Measurements from ENCODE around the gene CAMK2A. TPM values are rescaled to one million over a fixed set of nuclear protein-coding genes. Genes with fewer than 3 reads are reported as not detected.
"Not testable (repeated sequence)": the region's sequence is repeated elsewhere in the genome, so short reads cannot be mapped to it uniquely, and the experiment has no call there.

The CAMK2A gene
- total RNA-seq, 1 donor from 2014 or later: 1.1 TPM

DNA sequence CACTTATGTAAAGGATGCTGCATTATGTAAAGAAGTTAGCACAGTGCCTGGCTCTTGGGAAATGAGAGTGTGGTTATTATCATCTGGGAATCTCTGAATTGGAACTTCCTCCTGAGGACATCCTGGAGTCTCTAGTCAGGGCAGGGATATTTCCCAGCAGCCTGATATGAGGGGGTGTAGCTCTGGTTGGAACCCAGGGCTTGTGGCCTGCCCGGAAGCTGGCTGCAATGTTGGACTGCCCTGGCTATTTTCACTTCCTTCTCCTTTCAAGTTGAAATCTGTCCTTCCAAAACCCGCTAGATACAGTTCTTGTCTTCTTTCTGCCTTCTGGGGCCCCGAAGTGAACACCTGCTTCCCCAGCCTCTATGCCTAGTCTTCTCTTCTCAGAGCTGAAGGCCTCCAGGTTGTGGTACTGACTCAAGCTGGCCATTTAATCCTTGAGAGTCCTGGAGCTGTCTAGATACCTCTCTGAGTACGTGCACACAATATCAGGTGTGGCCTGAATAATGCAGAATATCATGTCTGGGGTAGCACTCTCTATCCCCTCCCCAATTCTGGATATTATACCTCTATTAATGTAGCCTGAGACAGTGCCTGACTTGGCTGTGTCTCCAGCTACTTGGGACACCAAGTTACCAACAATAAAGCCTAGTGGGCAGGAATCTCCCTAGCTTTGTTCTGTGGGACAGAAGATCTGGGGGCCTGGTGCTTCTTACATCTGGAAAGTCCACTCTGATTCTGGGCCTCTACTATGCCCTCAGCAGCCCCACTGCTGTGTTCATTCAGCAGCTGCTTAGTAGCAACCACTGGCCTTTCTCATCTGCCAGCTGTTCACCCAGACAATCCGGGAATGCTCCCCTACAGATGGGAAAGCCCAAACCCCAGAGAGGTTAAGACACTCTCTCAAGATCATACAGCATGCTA lies 54.7 kb downstream of the CAMK2A start:
- TF ChIP-seq, protein P1, sequence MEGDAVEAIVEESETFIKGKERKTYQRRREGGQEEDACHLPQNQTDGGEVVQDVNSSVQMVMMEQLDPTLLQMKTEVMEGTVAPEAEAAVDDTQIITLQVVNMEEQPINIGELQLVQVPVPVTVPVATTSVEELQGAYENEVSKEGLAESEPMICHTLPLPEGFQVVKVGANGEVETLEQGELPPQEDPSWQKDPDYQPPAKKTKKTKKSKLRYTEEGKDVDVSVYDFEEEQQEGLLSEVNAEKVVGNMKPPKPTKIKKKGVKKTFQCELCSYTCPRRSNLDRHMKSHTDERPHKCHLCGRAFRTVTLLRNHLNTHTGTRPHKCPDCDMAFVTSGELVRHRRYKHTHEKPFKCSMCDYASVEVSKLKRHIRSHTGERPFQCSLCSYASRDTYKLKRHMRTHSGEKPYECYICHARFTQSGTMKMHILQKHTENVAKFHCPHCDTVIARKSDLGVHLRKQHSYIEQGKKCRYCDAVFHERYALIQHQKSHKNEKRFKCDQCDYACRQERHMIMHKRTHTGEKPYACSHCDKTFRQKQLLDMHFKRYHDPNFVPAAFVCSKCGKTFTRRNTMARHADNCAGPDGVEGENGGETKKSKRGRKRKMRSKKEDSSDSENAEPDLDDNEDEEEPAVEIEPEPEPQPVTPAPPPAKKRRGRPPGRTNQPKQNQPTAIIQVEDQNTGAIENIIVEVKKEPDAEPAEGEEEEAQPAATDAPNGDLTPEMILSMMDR (IDR thresholded peaks at IDR 0.05; ENCODE audit: unreplicated experiment): no peak
- Mint-ChIP-seq H3K4me1 (ENCODE audit: unreplicated experiment) (peaks cover 13% of the 10 kb centered on the region), H3K27ac (ENCODE audit: unreplicated experiment) (no peak overlapping the region), H3K9me3 (ENCODE audit: unreplicated experiment) (no peaks in the 10 kb centered on the region), H3K27me3 (ENCODE audit: unreplicated experiment) (peaks cover 2% of the 10 kb centered on the region), H3K36me3 (ENCODE audit: low read depth, unreplicated experiment) (no peaks in the 10 kb centered on the region), H3K4me3 (ENCODE audit: unreplicated experiment) (no peak overlapping the region)
- DNase-seq (ENCODE audit: low spot score): no peak

DNA sequence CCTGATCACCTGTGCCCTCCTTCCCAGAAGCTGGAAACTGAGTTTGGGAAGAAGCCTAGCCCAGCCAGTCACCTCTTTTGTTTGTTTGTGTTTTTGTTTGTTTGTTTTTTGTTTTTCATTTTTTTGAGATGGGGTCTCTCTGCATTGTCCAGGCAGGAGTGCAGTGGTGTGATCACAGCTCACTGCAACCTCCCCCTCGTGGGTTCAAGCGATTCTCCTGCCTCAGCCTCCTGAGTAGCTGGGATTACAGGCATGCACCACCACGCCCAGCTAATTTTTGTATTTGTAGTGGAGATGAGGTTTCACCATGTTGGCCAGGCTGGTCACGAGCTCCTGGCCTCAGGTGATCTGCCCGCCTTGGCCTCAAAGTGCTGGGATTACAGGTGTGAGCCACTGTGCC lies 55.9 kb downstream of the CAMK2A start:
- H3K4me3 Mint-ChIP-seq (ENCODE audit: unreplicated experiment); H3K27me3 Mint-ChIP-seq (ENCODE audit: unreplicated experiment); H3K27ac Mint-ChIP-seq (ENCODE audit: unreplicated experiment); H3K9me3 Mint-ChIP-seq (ENCODE audit: unreplicated experiment); DNase-seq (ENCODE audit: low spot score); H3K36me3 Mint-ChIP-seq (ENCODE audit: low read depth, unreplicated experiment): not testable (repeated sequence)
- peaks cover 13% of the 10 kb centered on the region for H3K4me1 Mint-ChIP-seq (ENCODE audit: unreplicated experiment)

DNA sequence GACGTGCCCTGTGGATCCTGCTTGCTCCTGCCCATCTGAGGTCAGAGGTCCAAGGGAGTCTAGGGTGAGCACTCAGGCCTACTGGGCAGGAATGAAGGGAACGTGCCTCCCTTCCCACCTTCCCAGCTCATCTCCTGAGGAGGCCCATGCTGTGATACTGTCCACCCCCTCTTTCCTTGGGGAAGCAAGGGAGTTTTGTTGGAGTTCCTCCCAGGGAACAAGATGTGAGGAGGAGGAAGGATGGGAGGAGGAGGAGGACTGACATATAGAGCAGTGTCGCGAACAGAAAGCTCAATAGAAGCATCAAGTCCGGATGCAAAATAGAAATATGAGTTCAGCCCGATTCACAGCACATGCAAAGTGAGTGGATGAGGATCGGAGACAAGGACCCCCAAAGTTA lies 58.7 kb downstream of the CAMK2A start:
- no peak overlapping the region for H3K27ac Mint-ChIP-seq (ENCODE audit: unreplicated experiment)
- no peak overlapping the region for H3K4me3 Mint-ChIP-seq (ENCODE audit: unreplicated experiment)
- peaks cover 13% of the 10 kb centered on the region for H3K4me1 Mint-ChIP-seq (ENCODE audit: unreplicated experiment)
- no peak for DNase-seq (ENCODE audit: low spot score)
- no peaks in the 10 kb centered on the region for H3K36me3 Mint-ChIP-seq (ENCODE audit: low read depth, unreplicated experiment)
- peaks cover 7% of the 10 kb centered on the region for H3K27me3 Mint-ChIP-seq (ENCODE audit: unreplicated experiment)
- TF ChIP-seq, protein P1 (IDR thresholded peaks at IDR 0.05; ENCODE audit: unreplicated experiment): no peak
- no peaks in the 10 kb centered on the region for H3K9me3 Mint-ChIP-seq (ENCODE audit: unreplicated experiment)

DNA sequence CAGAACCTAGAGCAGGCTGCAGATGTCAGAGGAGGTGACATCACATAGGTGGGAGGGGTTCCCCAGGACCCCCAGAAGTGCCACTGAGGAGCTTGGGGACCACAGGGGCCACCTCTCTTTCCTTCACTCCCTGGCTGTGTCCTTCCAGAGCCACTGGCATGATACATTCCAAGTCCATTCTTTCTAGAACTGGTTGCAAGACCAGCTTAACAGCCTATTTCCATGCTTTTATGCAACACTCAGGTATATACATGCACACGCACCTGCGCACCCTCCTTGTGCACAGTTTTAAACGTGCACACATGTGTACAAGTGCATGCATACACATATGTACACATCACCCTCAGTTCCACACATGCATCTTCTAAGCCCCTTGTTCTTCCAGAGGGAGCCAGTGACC lies 60.0 kb downstream of the CAMK2A start:
- Mint-ChIP-seq H3K4me3 (ENCODE audit: unreplicated experiment) (no peak overlapping the region), H3K27ac (ENCODE audit: unreplicated experiment) (no peak overlapping the region), H3K9me3 (ENCODE audit: unreplicated experiment) (no peaks in the 10 kb centered on the region), H3K36me3 (ENCODE audit: low read depth, unreplicated experiment) (no peaks in the 10 kb centered on the region), H3K27me3 (ENCODE audit: unreplicated experiment) (peaks cover 6% of the 10 kb centered on the region), H3K4me1 (ENCODE audit: unreplicated experiment) (peaks cover 2% of the 10 kb centered on the region)
- TF ChIP-seq, protein P1 (IDR thresholded peaks at IDR 0.05; ENCODE audit: unreplicated experiment): no peak
- no peak for DNase-seq (ENCODE audit: low spot score)

DNA sequence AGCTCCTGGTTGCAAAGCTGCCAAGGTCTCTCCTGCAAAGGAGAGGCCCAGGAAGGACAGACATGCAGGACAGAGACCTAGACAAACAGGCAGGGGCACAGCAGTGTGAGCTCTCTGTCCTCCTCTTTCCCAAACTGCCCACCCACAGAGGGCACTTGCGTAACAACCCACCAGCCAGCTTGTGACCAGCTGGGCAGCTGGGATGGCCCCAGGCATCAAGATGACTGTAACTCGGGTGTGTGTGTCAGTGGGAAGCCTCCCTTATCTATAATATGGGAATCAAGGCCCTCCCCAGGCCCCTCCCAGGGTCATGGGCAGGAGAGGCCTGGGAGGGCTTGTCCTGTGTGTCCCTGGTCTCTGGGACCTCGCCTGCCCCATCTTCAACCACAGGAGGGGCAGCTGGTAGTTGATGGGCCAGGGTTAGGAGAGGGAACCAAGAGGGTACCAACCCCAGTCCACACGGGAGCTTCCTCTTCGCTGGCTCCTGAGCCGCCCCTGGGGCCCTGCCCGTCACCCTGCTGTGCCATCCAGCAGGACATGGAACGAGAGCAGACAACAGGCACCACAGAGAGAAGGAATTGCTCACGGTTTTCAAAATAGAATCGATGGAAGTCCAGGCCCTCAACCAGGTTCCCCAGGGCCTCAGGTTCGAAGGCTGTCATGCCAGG lies 61.8 kb downstream of the CAMK2A start:
- no peaks in the 10 kb centered on the region for H3K9me3 Mint-ChIP-seq (ENCODE audit: unreplicated experiment)
- H3K27me3 Mint-ChIP-seq (ENCODE audit: unreplicated experiment): peaks cover 4% of the 10 kb centered on the region
- DNase-seq (ENCODE audit: low spot score): no peak
- TF ChIP-seq, protein P1 (IDR thresholded peaks at IDR 0.05; ENCODE audit: unreplicated experiment): no peak
- no peak overlapping the region for H3K4me3 Mint-ChIP-seq (ENCODE audit: unreplicated experiment)
- H3K36me3 Mint-ChIP-seq (ENCODE audit: low read depth, unreplicated experiment): no peaks in the 10 kb centered on the region
- no peak overlapping the region for H3K27ac Mint-ChIP-seq (ENCODE audit: unreplicated experiment)
- H3K4me1 Mint-ChIP-seq (ENCODE audit: unreplicated experiment): no peaks in the 10 kb centered on the region
